ENCODE data around the gene STUB1. TPM values are rescaled to one million over a fixed set of nuclear protein-coding genes. Genes with fewer than 3 reads are reported as not detected.

STUB1 gene
- total and polyA plus RNA-seq, 2 of the 8 experiments (the other 6 are each of a cell fraction or from before 2014, with no cell fraction given), result 89.9 to 103 TPM

DNA sequence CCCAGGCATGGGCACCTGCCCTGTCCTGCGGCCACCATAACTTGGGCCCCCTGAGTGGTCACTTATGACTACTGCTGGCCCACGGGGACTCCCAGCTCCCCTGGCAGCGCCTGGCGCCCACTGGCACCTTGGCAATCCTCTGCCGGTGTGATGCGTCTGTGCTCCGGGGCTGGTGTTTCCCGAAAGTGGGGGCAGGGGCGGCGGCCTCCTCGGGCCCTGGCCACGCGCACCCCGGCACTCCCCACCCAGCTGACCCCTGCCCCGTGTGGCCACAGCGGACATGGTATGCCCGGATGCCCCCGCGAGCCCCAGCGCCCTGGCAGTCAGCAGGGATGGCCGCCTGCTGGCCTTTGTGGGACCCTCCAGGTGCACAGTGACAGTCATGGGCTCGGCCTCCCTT lies 22.7 kb upstream of the STUB1 start:
- Histone ChIP-seq H3K56ac (replicated peaks; ENCODE audit: insufficient read length, low read depth, low read length) (no peak overlapping the region), H4K91ac (replicated peaks; ENCODE audit: insufficient read length, low read length) (no peak overlapping the region), H3K23ac (ENCODE audit: insufficient read length) (no peak overlapping the region), H3K4ac (replicated peaks; ENCODE audit: insufficient read length, low read depth, low read length) (no peak overlapping the region), H3K36me3 (ENCODE audit: control insufficient read depth in 2 of 4, insufficient read depth in 4 of 4, low read length in 3 of 4) (peaks cover 0 to 40% (median 2%) of the 10 kb centered on the region in 4 experiments; a peak in 3 of 8 replicates), H2BK5ac (ENCODE audit: low read depth, low read length) (no peak overlapping the region), H3K27me3 (replicated peaks in 1 of 4; ENCODE audit: control insufficient read depth in 3 of 4, extremely low read depth in 1 of 4, insufficient read depth in 3 of 4, low read length in 3 of 4) (no peaks in the 10 kb centered on the region), H2AFZ (ENCODE audit: low read length) (no peak overlapping the region), H3K27ac (ENCODE audit: low read depth, low read length) (no peak overlapping the region), H3K18ac (ENCODE audit: extremely low read depth, low read length) (no peak overlapping the region), H3K23me2 (ENCODE audit: low read depth, low read length) (no peaks in the 10 kb centered on the region), H3K79me1 (ENCODE audit: low read depth, low read length) (no peaks in the 10 kb centered on the region), H4K5ac (ENCODE audit: insufficient read length, low read depth, low read length) (no peak overlapping the region), H3K4me1 (replicated peaks in 1 of 4; ENCODE audit: control insufficient read depth in 3 of 4, insufficient read depth in 4 of 4, low read length in 3 of 4) (peaks cover 0 to 8% (median 1%) of the 10 kb centered on the region in 4 experiments; a peak in 4 of 7 replicates), H3K79me2 (ENCODE audit: control insufficient read depth in 1 of 2, insufficient read depth in 2 of 2, low read length in 2 of 2) (no peaks in the 10 kb centered on the region), H2BK12ac (ENCODE audit: low read depth, low read length) (no peak overlapping the region), H3K9me3 (ENCODE audit: insufficient read depth in 2 of 2, low read depth in 1 of 2, low read length in 1 of 2) (no peaks in the 10 kb centered on the region), H4K20me1 (replicated peaks in 1 of 2; ENCODE audit: control insufficient read depth in 1 of 2, insufficient read depth in 2 of 2, low read length in 2 of 2) (peaks cover 0 to 2% of the 10 kb centered on the region in 2 experiments), H3K4me3 (ENCODE audit: extremely low read depth in 1 of 4, insufficient read depth in 2 of 4, low read depth in 3 of 4, low read length in 4 of 4) (no peak overlapping the region), H2BK120ac (replicated peaks; ENCODE audit: low read depth, low read length) (no peak overlapping the region), H2BK15ac (ENCODE audit: low read length) (no peak overlapping the region), H2BK20ac (ENCODE audit: low read length) (no peak overlapping the region), H3K14ac (ENCODE audit: insufficient read length) (no peak overlapping the region), H2AK5ac (ENCODE audit: low read depth, low read length) (no peak overlapping the region), H4K8ac (ENCODE audit: extremely low read depth, insufficient read depth, low read length) (no peak overlapping the region), H3K4me2 (ENCODE audit: insufficient read depth in 1 of 2, low read depth in 2 of 2, low read length in 2 of 2) (no peak overlapping the region), H3K9ac (replicated peaks in 1 of 4; ENCODE audit: extremely low read depth in 1 of 4, low read depth in 3 of 4, low read length in 3 of 4) (no peak overlapping the region)
- FAIRE-seq (no peak), DNase-seq (ENCODE audit: low read depth in 1 of 2, low spot score in 2 of 2) (no peak)
- CTCF ChIA-PET (ENCODE audit: partially characterized antibody), result interaction anchor here (0.6 to 2.2 kb wide), 5 partner anchors 10 to 723 kb away, joined by 3 to 9 read pairs (median 4); no protein-coding TSS in a partner anchor
- 95% methylated on average over 10 of the region's 22 CpGs; no CpG with 5 or more reads in 1 of the 2 experiments for WGBS, 2 experiments (ENCODE audit: extremely low coverage in 1 of 2, insufficient coverage in 1 of 2, insufficient read length in 1 of 2, insufficient replicate concordance in 2 of 2, low coverage in 1 of 2, low lambda C conversion rate in 2 of 2, missing lambda C conversion rate in 1 of 2)
- TF ChIP-seq TEAD4 (IDR thresholded peaks at IDR 0.05; ENCODE audit: low read depth, low read length) (no peak), CHD1 (IDR thresholded peaks at IDR 0.05; ENCODE audit: low read depth, low read length) (no peak), BACH1 (IDR thresholded peaks at IDR 0.05; ENCODE audit: low read length) (no peak)
- POLR2A ChIA-PET (ENCODE audit: partially characterized antibody), result interaction anchor here (0.6 to 17.4 kb wide), 4 partner anchors 8 to 242 kb away, joined by 3 to 214 read pairs (median 3); partner anchors contain the start of genes JMJD8, RHBDL1, RHOT2 and STUB1
